C4-2B (cell line): ENCODE data around the gene KPNB1.

Source experiments
- CTCF ChIP-seq: fragments of 450-650 bp; conservative IDR thresholded peaks from 2 replicates; pipeline ENCODE4 v1.5.1; 2017; ENCODE audit warnings: mild to moderate bottlenecking
- ZFX ChIP-seq: fragments of 450-650 bp; IDR thresholded peaks from 2 replicates; pipeline ENCODE4 v1.6.1; 2017

DNA sequence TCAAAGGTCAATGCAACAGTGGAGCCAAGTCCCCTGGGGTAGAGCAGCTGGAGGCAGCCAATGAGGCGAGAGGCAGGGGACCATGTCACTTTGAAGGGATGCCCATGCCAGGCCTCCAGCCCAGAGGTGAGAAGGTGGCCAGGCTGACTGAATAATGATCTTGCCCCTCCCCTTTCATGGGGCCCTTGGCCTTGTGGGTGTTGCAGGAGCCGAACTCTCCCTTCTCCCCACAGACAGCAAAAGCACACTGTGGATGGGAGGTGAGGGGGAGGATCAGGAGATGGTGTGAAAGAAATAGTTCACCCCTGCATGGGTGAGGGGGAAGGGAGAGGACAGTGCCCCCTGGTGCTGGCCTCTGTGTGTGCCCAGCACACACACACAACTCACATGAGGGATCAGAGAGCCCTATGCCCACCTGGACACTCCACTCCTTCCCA lies 67.6 kb downstream of the KPNB1 start:
- TF ChIP-seq CTCF, result no peak
- TF ChIP-seq ZFX, result no peak
